ENCODE results near the gene PSMD7. TPM values are rescaled to one million over a fixed set of nuclear protein-coding genes. Genes with fewer than 3 reads are reported as not detected.
"Not testable (repeated sequence)": the region's sequence is repeated elsewhere in the genome, so short reads cannot be mapped to it uniquely, and the experiment has no call there.

The PSMD7 gene
- total RNA-seq, 1 donor from 2014 or later, result 127 TPM

DNA sequence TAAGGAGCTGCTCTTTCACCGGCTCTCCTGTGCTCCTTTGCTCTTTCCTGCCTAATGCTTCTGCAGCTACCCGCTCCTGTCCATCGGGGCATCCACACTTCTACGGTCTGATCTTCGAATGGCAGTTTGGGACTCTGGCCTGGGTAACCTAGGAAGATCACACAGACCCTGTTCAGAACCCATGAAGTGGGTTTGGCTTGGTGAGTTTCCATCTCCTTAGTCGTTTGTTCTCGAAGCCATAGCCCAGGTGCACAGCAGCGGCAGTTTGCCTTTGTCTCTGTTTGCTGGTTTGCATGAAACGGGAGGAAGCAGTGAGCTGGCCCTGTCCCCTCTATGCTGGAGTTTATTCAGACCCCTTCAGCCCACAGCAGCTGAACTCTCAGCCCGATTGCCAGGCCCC, 29.0 kb downstream of the PSMD7 start:
- Histone ChIP-seq H3K9ac (no peak overlapping the region), H3K4me1 (no peaks in the 10 kb centered on the region), H3F3A (ENCODE audit: low read depth) (no peaks in the 10 kb centered on the region), H3K79me2 (ENCODE audit: low read depth) (no peaks in the 10 kb centered on the region), H3K36me3 (no peaks in the 10 kb centered on the region), H3K27ac (no peak overlapping the region), H3K4me3 (no peak overlapping the region), H3K4me2 (no peak overlapping the region), H4K20me1 (ENCODE audit: low read depth) (no peaks in the 10 kb centered on the region), H2AFZ (replicated peaks) (no peak overlapping the region), H3K9me3 (ENCODE audit: low read depth) (no peaks in the 10 kb centered on the region), H3K27me3 (no peaks in the 10 kb centered on the region)
- DNase-seq (ENCODE audit: low spot score), result no peak
- H3K4me1 Mint-ChIP-seq, result no peaks in the 10 kb centered on the region
- no peak overlapping the region for H3K27ac Mint-ChIP-seq
- no peak overlapping the region for H3K4me3 Mint-ChIP-seq
- TF ChIP-seq EZH2 (IDR thresholded peaks at IDR 0.05), result no peak
- no peak for TF ChIP-seq EZH2phosphoT487 (IDR thresholded peaks at IDR 0.05)
- TF ChIP-seq, protein P1, sequence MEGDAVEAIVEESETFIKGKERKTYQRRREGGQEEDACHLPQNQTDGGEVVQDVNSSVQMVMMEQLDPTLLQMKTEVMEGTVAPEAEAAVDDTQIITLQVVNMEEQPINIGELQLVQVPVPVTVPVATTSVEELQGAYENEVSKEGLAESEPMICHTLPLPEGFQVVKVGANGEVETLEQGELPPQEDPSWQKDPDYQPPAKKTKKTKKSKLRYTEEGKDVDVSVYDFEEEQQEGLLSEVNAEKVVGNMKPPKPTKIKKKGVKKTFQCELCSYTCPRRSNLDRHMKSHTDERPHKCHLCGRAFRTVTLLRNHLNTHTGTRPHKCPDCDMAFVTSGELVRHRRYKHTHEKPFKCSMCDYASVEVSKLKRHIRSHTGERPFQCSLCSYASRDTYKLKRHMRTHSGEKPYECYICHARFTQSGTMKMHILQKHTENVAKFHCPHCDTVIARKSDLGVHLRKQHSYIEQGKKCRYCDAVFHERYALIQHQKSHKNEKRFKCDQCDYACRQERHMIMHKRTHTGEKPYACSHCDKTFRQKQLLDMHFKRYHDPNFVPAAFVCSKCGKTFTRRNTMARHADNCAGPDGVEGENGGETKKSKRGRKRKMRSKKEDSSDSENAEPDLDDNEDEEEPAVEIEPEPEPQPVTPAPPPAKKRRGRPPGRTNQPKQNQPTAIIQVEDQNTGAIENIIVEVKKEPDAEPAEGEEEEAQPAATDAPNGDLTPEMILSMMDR (IDR thresholded peaks at IDR 0.05), result no peak
- H3K27me3 Mint-ChIP-seq (ENCODE audit: insufficient read depth, low read depth), result no peaks in the 10 kb centered on the region
- H3K9me3 Mint-ChIP-seq, result no peaks in the 10 kb centered on the region
- peaks cover 17% of the 10 kb centered on the region for H3K36me3 Mint-ChIP-seq

DNA sequence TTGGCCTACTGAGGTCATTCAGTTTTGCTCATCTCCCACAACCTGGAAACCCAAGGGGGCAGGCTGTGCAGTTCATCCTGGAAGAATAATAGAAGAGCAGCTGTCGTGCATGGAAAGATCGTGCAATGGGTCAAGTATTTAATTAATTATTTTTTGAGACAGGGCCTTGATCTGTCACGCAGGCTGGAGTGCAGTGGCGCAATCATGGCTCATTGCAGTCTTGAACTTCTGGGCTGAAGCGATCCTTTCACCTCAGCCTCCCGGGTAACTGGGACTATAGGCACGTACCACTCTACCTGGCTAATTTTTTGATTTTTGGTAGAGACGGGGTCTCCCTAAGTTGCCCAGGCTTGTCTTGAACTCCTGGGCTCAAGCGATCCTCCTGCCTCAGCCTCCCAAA, 31.7 kb downstream of the PSMD7 start:
- not testable (repeated sequence) for H3F3A ChIP-seq (ENCODE audit: low read depth); H3K9me3 ChIP-seq (ENCODE audit: low read depth); H3K9ac ChIP-seq; H3K4me3 ChIP-seq; H2AFZ ChIP-seq (replicated peaks); H3K4me1 ChIP-seq; H3K79me2 ChIP-seq (ENCODE audit: low read depth); H3K27me3 Mint-ChIP-seq (ENCODE audit: insufficient read depth, low read depth); H3K27ac ChIP-seq; H3K27me3 ChIP-seq; DNase-seq (ENCODE audit: low spot score); H3K27ac Mint-ChIP-seq; H3K4me1 Mint-ChIP-seq; H3K36me3 ChIP-seq; H3K9me3 Mint-ChIP-seq; H3K4me2 ChIP-seq; H3K4me3 Mint-ChIP-seq; H4K20me1 ChIP-seq (ENCODE audit: low read depth)
- H3K36me3 Mint-ChIP-seq, result peaks cover 23% of the 10 kb centered on the region

DNA sequence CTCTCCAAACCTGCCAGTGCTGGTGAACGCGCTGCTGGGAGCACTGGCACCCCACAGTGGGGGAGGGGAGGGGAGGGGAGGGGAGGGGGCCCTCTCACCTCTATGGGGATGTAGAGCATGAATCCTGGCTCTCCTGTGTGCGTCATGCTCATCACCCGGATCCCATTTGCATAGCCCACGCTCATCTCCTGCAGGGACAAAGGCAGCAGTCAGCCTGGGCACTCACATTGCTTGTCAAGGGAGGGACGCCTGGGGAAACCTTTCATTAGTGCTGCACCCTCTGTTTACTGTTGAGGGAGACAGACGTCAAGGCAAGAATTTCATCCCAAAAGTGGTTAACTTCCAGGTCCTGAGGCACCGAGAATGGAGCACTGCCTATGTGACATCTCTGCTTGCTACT, 35.9 kb downstream of the PSMD7 start:
- not testable (repeated sequence) for H3K4me2 ChIP-seq; H3K27ac Mint-ChIP-seq; H3K4me1 ChIP-seq; H3K79me2 ChIP-seq (ENCODE audit: low read depth); H3K9me3 ChIP-seq (ENCODE audit: low read depth); H3K4me3 Mint-ChIP-seq; H3K4me3 ChIP-seq; H3F3A ChIP-seq (ENCODE audit: low read depth); H3K27ac ChIP-seq; H4K20me1 ChIP-seq (ENCODE audit: low read depth); H3K36me3 ChIP-seq; H2AFZ ChIP-seq (replicated peaks); DNase-seq (ENCODE audit: low spot score); H3K27me3 ChIP-seq; H3K9me3 Mint-ChIP-seq; H3K27me3 Mint-ChIP-seq (ENCODE audit: insufficient read depth, low read depth); H3K4me1 Mint-ChIP-seq; H3K9ac ChIP-seq
- peaks cover 19% of the 10 kb centered on the region for H3K36me3 Mint-ChIP-seq

DNA sequence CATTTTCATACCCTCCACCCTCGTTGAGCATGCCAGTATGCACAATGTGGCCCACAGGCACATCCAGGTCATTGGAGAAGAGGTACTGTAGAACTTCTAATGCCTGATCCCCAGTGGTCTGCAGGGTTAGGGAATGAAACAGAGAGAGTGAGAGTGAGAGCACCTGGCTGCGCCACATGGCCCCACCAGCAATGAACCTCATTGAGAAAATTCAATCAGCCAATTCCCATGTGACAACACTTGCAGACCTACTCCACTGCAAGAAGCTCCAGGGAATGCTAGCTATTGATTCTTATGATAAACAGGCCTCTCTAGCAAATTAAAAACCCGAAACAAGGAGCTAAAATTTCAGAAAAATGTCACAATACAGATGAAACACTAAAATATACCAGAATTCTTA, 40.9 kb downstream of the PSMD7 start:
- H3K27me3 Mint-ChIP-seq (ENCODE audit: insufficient read depth, low read depth); H3K9ac ChIP-seq; H3K79me2 ChIP-seq (ENCODE audit: low read depth); H3K36me3 ChIP-seq; H2AFZ ChIP-seq (replicated peaks); H3K4me3 Mint-ChIP-seq; H3K4me1 Mint-ChIP-seq; H3K36me3 Mint-ChIP-seq; H3F3A ChIP-seq (ENCODE audit: low read depth); H3K4me1 ChIP-seq; H3K27ac Mint-ChIP-seq; H3K9me3 ChIP-seq (ENCODE audit: low read depth); H3K27me3 ChIP-seq; H3K4me2 ChIP-seq; H4K20me1 ChIP-seq (ENCODE audit: low read depth); DNase-seq (ENCODE audit: low spot score); H3K27ac ChIP-seq; H3K4me3 ChIP-seq; H3K9me3 Mint-ChIP-seq: not testable (repeated sequence)

DNA sequence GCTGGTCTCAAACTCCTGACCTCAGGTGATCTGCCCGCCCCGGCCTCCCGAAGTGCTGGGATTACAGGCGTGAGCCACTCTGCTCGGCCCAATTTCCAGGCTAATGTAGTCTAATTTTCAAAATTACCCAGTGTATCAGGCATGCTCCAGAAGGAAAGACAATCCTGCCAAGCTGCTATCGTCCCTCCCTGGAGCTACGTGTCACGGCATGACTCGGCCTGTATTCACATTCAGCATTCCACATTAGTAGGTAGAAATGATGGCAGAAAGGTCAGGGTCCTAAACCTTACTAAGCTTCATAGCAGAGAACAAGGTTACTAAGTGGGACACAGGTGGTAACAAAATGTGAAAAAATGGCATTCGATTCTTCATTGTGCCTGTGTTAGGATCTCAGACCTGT, 42.6 kb downstream of the PSMD7 start:
- H3K36me3 ChIP-seq; DNase-seq (ENCODE audit: low spot score); H2AFZ ChIP-seq (replicated peaks); H3K27ac ChIP-seq; H3K27me3 Mint-ChIP-seq (ENCODE audit: insufficient read depth, low read depth); H3K4me3 ChIP-seq; H3F3A ChIP-seq (ENCODE audit: low read depth); H3K79me2 ChIP-seq (ENCODE audit: low read depth); H3K4me3 Mint-ChIP-seq; H3K4me2 ChIP-seq; H3K27ac Mint-ChIP-seq; H3K9ac ChIP-seq; H3K4me1 ChIP-seq; H3K4me1 Mint-ChIP-seq; H3K27me3 ChIP-seq; H3K9me3 Mint-ChIP-seq; H3K9me3 ChIP-seq (ENCODE audit: low read depth); H4K20me1 ChIP-seq (ENCODE audit: low read depth): not testable (repeated sequence)
- H3K36me3 Mint-ChIP-seq, result peaks cover 13% of the 10 kb centered on the region

DNA sequence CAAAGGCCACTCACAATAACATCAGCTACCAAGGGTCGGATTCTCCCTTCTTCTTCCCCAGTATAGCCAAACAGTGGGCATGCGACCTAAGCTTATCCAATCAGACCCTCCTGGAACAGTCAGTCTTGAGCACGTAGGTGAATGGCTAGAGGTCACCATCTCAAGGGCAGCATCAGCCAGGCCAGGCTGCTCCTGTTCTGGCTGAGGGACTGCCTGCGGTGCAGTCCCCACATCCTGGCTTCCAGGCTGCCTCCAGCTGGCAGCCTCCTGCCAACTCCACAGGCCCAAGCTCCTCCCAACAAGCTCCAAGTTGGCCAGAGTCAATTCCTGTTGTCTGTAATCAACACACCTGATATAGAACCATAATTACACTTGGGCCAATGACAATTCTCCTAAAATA, 56.4 kb downstream of the PSMD7 start:
- not testable (repeated sequence) for H3K27ac ChIP-seq; H3K9me3 Mint-ChIP-seq; H3K4me2 ChIP-seq; H3K4me1 ChIP-seq; H3K27ac Mint-ChIP-seq; H3K36me3 ChIP-seq; H3K79me2 ChIP-seq (ENCODE audit: low read depth); H3K27me3 Mint-ChIP-seq (ENCODE audit: insufficient read depth, low read depth); H3K27me3 ChIP-seq; H3K9me3 ChIP-seq (ENCODE audit: low read depth); H3K4me1 Mint-ChIP-seq; H3K36me3 Mint-ChIP-seq; H4K20me1 ChIP-seq (ENCODE audit: low read depth); H3K4me3 ChIP-seq; H3K4me3 Mint-ChIP-seq; DNase-seq (ENCODE audit: low spot score); H2AFZ ChIP-seq (replicated peaks); H3K9ac ChIP-seq; H3F3A ChIP-seq (ENCODE audit: low read depth)
